Activated CD8-positive, alpha-beta T cell treated with anti-CD3 and anti-CD28 coated beads for 36 hours (primary cell): Measurements from ENCODE around the gene IPO5. TPM values are rescaled to one million over a fixed set of nuclear protein-coding genes. Genes with fewer than 3 reads are reported as not detected.
"Not testable (repeated sequence)": the region's sequence is repeated elsewhere in the genome, so short reads cannot be mapped to it uniquely, and the experiment has no call there.

Source experiments
- ATAC-seq: fragments of 200-7000 bp; cut with Tn5 transposase; one replicate; pipeline ENCODE4 v1.10.0; 2021; ENCODE audit warnings: mild to moderate bottlenecking, moderate library complexity
- CTCF ChIA-PET: fragments of 350-600 bp; sonication (Branson Sonifier 250); formaldehyde crosslinking; loops from one replicate; lab custom pipeline; 2021; ENCODE audit warnings: antibody characterized with exemption; lab: Charles Lee
- POLR2A ChIA-PET: fragments of 350-600 bp; sonication (Branson Sonifier 250); formaldehyde crosslinking; loops from one replicate; lab custom pipeline; 2021; ENCODE audit warnings: antibody characterized with exemption; lab: Charles Lee
- DNase-seq: peaks from one replicate; pipeline ENCODE4 v3.0.0-alpha.2; 2020
- H3K27ac Mint-ChIP-seq: one replicate; pipeline ENCODE4 v1.8.0; 2021; ENCODE audit warnings: mild to moderate bottlenecking, mixed read lengths
- H3K27me3 Mint-ChIP-seq: one replicate; pipeline ENCODE4 v1.8.0; 2021; ENCODE audit warnings: mixed read lengths
- H3K36me3 Mint-ChIP-seq: one replicate; pipeline ENCODE4 v1.8.0; 2021; ENCODE audit warnings: low read depth, mixed read lengths
- H3K4me1 Mint-ChIP-seq: one replicate; pipeline ENCODE4 v1.8.0; 2021; ENCODE audit warnings: low read depth, mixed read lengths
- H3K4me3 Mint-ChIP-seq: one replicate; pipeline ENCODE4 v1.8.0; 2021; ENCODE audit warnings: mild to moderate bottlenecking, moderate library complexity, mixed read lengths
- H3K9me3 Mint-ChIP-seq: one replicate; pipeline ENCODE4 v1.8.0; 2021; ENCODE audit warnings: mixed read lengths
- intact Hi-C: fragments of 100-400 bp; cut with micrococcal nuclease; formaldehyde crosslinking; loops from one replicate; pipeline ENCODE4 v1.10.0; 2022
- total RNA-seq, 2 experiments: library from RNA; stranded (reverse); gene quantifications; one replicate each; pipeline ENCODE4 v1.2.3, GENCODE V29; 2021
- TF ChIP-seq, protein P1 (sequence below): fragments of 200-600 bp; IDR thresholded peaks from one replicate; pipeline ENCODE4 v1.8.0; 2022; ENCODE audit warnings: antibody characterized with exemption, mild to moderate bottlenecking

IPO5 gene
- total RNA-seq, 2 experiments from 2014 or later = 242 to 250 TPM

DNA sequence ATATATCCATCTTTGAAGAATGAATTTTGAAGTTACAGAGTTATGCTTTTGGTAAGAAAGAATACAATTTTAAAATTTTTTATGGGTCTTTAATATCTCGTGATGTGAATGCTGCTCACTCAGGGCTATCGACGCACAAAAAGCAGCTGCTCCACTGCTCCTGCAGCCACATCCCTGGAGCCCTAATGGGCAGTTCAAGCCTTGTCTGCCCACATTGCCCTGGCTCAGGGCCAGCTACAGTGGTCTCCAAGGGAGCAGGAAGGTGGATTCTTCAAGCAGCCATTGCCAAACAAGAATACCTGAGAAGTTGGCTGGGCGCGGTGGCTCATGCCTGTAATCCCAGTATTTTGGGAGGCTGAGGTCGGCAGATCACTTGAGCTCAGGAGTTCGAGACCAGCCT lies 85.8 kb downstream of the IPO5 start:
- POLR2A ChIA-PET = no interaction called here
- CTCF ChIA-PET = no interaction called here
- no peak overlapping the region for H3K4me3 Mint-ChIP-seq

DNA sequence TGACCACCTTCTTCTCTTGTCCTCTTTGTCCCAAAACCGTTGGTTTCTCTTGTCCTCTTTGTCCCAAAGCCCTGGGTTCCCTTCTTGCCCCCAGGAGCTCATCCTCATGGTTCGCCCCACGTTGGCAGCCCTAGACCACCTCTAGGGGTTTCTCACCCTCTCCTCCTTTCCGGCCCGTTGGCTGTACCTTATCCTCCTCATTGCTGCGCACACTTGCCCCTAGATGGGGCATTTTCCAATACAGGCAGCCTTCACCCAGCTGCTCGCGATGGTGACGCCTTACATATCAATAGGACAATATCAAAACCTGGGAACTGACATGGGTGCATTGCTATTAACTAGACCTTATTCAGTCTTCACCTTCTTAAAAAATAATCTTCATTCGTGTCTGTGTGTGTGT lies 86.5 kb downstream of the IPO5 start:
- Mint-ChIP-seq H3K4me3 (no peak overlapping the region), H3K27ac (no peak overlapping the region), H3K36me3 (no peaks in the 10 kb centered on the region), H3K4me1 (no peaks in the 10 kb centered on the region), H3K9me3 (no peaks in the 10 kb centered on the region), H3K27me3 (peaks cover 5% of the 10 kb centered on the region)
- DNase-seq (no peak), ATAC-seq (no peak)
- intact Hi-C loops = no loop called here
- TF ChIP-seq, protein P1, sequence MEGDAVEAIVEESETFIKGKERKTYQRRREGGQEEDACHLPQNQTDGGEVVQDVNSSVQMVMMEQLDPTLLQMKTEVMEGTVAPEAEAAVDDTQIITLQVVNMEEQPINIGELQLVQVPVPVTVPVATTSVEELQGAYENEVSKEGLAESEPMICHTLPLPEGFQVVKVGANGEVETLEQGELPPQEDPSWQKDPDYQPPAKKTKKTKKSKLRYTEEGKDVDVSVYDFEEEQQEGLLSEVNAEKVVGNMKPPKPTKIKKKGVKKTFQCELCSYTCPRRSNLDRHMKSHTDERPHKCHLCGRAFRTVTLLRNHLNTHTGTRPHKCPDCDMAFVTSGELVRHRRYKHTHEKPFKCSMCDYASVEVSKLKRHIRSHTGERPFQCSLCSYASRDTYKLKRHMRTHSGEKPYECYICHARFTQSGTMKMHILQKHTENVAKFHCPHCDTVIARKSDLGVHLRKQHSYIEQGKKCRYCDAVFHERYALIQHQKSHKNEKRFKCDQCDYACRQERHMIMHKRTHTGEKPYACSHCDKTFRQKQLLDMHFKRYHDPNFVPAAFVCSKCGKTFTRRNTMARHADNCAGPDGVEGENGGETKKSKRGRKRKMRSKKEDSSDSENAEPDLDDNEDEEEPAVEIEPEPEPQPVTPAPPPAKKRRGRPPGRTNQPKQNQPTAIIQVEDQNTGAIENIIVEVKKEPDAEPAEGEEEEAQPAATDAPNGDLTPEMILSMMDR = no peak
- ChIA-PET POLR2A (no interaction called here), CTCF (no interaction called here)

More for the DNA sequence above, 85.8 kb downstream of the IPO5 start:
- peaks cover 5% of the 10 kb centered on the region for H3K27me3 Mint-ChIP-seq
- H3K36me3 Mint-ChIP-seq = no peaks in the 10 kb centered on the region
- H3K9me3 Mint-ChIP-seq = no peaks in the 10 kb centered on the region
- no peak overlapping the region for H3K27ac Mint-ChIP-seq
- intact Hi-C loops = no loop called here
- H3K4me1 Mint-ChIP-seq = no peaks in the 10 kb centered on the region
- TF ChIP-seq, protein P1 = no peak
- DNase-seq (no peak), ATAC-seq (no peak)

DNA sequence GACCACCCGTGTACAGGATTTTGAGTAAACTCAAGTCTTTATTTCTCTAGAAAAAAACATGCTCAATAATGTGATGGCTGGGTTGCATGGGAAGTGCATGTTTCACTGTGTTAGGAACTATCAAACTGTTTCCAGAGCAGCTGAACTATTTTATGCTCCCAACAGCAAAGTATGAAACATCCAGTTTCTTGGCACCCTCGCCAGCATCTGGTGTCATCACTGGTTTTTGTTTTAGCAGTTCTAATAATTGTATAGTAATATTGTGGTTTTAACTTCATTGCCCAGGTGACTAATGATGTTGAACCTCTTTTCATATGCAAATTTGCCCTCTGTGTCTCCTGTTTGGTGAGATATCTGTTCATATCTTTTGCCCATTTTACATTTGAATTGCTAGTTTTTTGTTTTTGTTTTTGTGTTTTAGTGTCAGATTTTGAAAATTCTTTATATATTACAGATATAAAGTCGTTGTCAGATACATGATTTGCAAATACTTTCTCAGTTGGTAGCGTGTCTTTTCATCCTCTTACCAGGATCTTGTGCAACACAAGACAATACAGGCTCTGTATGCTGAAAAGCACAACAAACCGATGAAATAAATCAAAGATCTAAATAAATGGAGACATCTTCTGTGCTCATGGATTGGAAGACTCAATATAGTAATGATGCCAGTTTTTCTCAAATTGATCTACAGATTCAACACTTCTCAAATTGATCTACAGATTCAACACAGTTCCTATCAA lies 87.8 kb downstream of the IPO5 start:
- Mint-ChIP-seq H3K4me1 (no peaks in the 10 kb centered on the region), H3K4me3 (no peak overlapping the region), H3K27me3 (peaks cover 5% of the 10 kb centered on the region), H3K36me3 (no peaks in the 10 kb centered on the region), H3K9me3 (no peaks in the 10 kb centered on the region), H3K27ac (no peak overlapping the region)
- ATAC-seq (no peak), DNase-seq (no peak)
- TF ChIP-seq, protein P1 = no peak
- intact Hi-C loops = no loop called here
- CTCF ChIA-PET = no interaction called here
- POLR2A ChIA-PET = no interaction called here

DNA sequence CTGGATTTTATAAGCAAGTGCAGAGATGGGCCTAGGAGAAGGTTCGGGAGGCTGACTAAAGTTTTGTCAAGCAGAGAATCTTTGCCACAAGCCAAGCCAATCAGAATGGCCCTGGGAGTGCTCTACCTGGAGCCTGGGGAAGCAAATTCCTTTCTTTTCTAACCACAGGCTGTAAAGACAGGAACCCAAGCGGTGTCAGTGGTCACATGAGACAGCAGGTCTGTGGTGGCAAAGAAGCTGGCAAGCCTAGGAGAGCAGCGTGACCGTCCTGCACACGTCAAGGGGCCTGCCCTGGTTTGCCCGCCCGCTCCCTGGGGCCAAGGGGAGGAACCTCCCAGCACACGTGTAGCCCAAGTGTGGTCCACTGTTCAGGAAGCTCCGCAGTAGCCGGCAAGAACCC lies 90.8 kb downstream of the IPO5 start:
- POLR2A ChIA-PET = no interaction called here
- DNase-seq (no peak), ATAC-seq (no peak)
- Mint-ChIP-seq H3K4me1 (no peaks in the 10 kb centered on the region), H3K9me3 (no peaks in the 10 kb centered on the region), H3K4me3 (no peak overlapping the region), H3K27ac (no peak overlapping the region), H3K27me3 (peaks cover 7% of the 10 kb centered on the region), H3K36me3 (no peaks in the 10 kb centered on the region)
- intact Hi-C loops = no loop called here
- CTCF ChIA-PET = no interaction called here
- TF ChIP-seq, protein P1 = no peak

DNA sequence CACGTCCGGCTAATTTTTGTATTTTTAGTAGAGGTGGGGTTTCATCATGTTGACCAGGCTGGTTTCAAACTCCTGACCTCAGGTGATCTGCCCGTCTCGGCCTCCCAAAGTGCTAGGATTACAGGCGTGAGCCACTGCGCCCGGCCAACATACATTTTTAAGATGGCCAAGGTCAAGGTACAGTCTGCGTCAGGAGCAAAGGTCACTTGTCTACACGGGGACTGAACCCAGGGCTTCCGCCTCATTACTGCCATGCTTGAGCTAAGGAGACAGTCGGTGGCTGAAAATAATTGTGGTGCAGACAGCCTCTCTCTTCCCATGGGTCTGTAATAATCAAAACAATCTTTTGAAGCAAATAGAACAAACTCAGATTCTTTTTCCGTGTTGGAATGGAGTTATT lies 94.3 kb downstream of the IPO5 start:
- CTCF ChIA-PET, ATAC-seq, intact Hi-C loops, POLR2A ChIA-PET, H3K4me3 Mint-ChIP-seq, H3K4me1 Mint-ChIP-seq, DNase-seq, H3K9me3 Mint-ChIP-seq, H3K27me3 Mint-ChIP-seq, H3K36me3 Mint-ChIP-seq, H3K27ac Mint-ChIP-seq: not testable (repeated sequence)
